ENCODE measurements around the gene ASCC1. TPM values are rescaled to one million over a fixed set of nuclear protein-coding genes. Genes with fewer than 3 reads are reported as not detected.

Gene ASCC1
- total RNA-seq (25.2 TPM), polyA plus RNA-seq (10 to 100 TPM; 20.5 to 28.8 (median 27.2) TPM)

GRCh38 chr10:72215611-72216549, at the start of gene ASCC1, which contains the start of gene ANAPC16:
TSS of gene ASCC1 (minus strand) at chr10:72216276. CDS start at chr10:72213298, 2,978 bp downstream.
TSS of gene ANAPC16 (plus strand) at chr10:72216012. CDS start at chr10:72223915, 7,903 bp downstream.
- H3K4me1 ChIP-seq (ENCODE audit: control insufficient read depth, insufficient read depth, low read length, poor library complexity, severe bottlenecking), result peaks cover 48% of the 10 kb centered on the region
- peak within 1 kb of the TSS; percentile 97 to 99 (median 97) for H3K27ac Mint-ChIP-seq
- H3K4me1 Mint-ChIP-seq, result peaks cover 21 to 63% (median 27%) of the 10 kb centered on the region in 4 donors
- peaks cover 20% of the 10 kb centered on the region for H3K36me3 Mint-ChIP-seq
- H3K4me3 Mint-ChIP-seq, result peak within 1 kb of the TSS; percentile 87 to 99 (median 98)
- ATAC-seq (ENCODE audit: low read depth in 2 of 2), result peak; percentile 92 to 94
- H3K36me3 ChIP-seq (ENCODE audit: control insufficient read depth, insufficient read depth, low read length), result peaks cover 8% of the 10 kb centered on the region
- no peaks in the 10 kb centered on the region for H3K27me3 Mint-ChIP-seq
- no peaks in the 10 kb centered on the region for H3K9me3 ChIP-seq (ENCODE audit: control insufficient read depth in 2 of 2, low read length in 2 of 2)
- H3K27me3 ChIP-seq (ENCODE audit: control insufficient read depth, insufficient read depth, low read length), result no peaks in the 10 kb centered on the region
- DNase-seq, result peak; percentile 88 to 97 (median 95)
- H3K27ac ChIP-seq (ENCODE audit: insufficient read depth, low read length, poor library complexity, severe bottlenecking), result peak within 1 kb of the TSS; percentile 98
- H3K4me3 ChIP-seq (ENCODE audit: low read depth, low read length), result peak within 1 kb of the TSS; percentile 94
- no peaks in the 10 kb centered on the region for H3K9me3 Mint-ChIP-seq

DNA sequence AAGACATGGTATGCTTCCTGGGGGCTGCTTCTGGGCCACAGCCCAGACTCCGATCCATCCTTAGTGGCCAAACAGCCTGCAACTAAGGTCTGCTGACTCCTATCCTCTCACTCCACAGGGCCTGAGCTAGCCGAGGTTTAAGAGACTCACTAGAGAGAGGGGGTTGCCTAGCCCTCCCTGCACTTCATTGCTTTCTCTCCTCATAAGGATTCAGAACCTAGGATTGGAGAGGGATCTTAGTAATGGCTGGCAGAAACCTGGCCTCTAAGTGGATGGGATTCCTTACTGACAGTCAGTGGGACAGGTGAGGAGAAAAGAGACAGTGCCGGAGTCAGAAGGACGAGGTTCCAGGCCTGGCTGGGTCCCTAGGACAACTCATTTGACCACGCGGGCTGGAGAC, 49.4 kb upstream of the ASCC1 start:
- Histone ChIP-seq H3K4me1 (ENCODE audit: control insufficient read depth, insufficient read depth, low read length, poor library complexity, severe bottlenecking) (peaks cover 35% of the 10 kb centered on the region), H3K4me3 (ENCODE audit: low read depth, low read length) (no peak overlapping the region), H3K9me3 (ENCODE audit: control insufficient read depth in 2 of 2, low read length in 2 of 2) (no peaks in the 10 kb centered on the region), H3K36me3 (ENCODE audit: control insufficient read depth, insufficient read depth, low read length) (no peaks in the 10 kb centered on the region), H3K27ac (ENCODE audit: insufficient read depth, low read length, poor library complexity, severe bottlenecking) (no peak overlapping the region), H3K27me3 (ENCODE audit: control insufficient read depth, insufficient read depth, low read length) (no peaks in the 10 kb centered on the region)
- H3K4me1 Mint-ChIP-seq, result peaks cover 0 to 48% (median 25%) of the 10 kb centered on the region in 4 donors
- H3K27ac Mint-ChIP-seq, result peak overlapping the region in 1 of 3 donors; percentile 54
- H3K36me3 Mint-ChIP-seq, result no peaks in the 10 kb centered on the region
- ATAC-seq (ENCODE audit: low read depth in 2 of 2), result no peak
- no peak for DNase-seq
- H3K9me3 Mint-ChIP-seq, result no peaks in the 10 kb centered on the region
- H3K4me3 Mint-ChIP-seq, result peak overlapping the region in 1 of 4 donors; percentile 49
- H3K27me3 Mint-ChIP-seq, result peaks cover 4% of the 10 kb centered on the region

- H3K36me3 Mint-ChIP-seq, result no peaks in the 10 kb centered on the region
- Histone ChIP-seq H3K36me3 (ENCODE audit: control insufficient read depth, insufficient read depth, low read length) (no peaks in the 10 kb centered on the region), H3K9me3 (ENCODE audit: control insufficient read depth in 2 of 2, low read length in 2 of 2) (no peaks in the 10 kb centered on the region), H3K4me3 (ENCODE audit: low read depth, low read length) (no peak overlapping the region), H3K27ac (ENCODE audit: insufficient read depth, low read length, poor library complexity, severe bottlenecking) (no peak overlapping the region), H3K27me3 (ENCODE audit: control insufficient read depth, insufficient read depth, low read length) (no peaks in the 10 kb centered on the region), H3K4me1 (ENCODE audit: control insufficient read depth, insufficient read depth, low read length, poor library complexity, severe bottlenecking) (peaks cover 45% of the 10 kb centered on the region)
- peak overlapping the region in 1 of 4 donors; percentile 31 for H3K4me3 Mint-ChIP-seq
- no peak for DNase-seq
- ATAC-seq (ENCODE audit: low read depth in 2 of 2), result no peak
- peaks cover 0 to 58% (median 32%) of the 10 kb centered on the region in 4 donors for H3K4me1 Mint-ChIP-seq
- peak overlapping the region; percentile 81 to 86 (median 83) for H3K27ac Mint-ChIP-seq
- H3K9me3 Mint-ChIP-seq, result no peaks in the 10 kb centered on the region
- peaks cover 4% of the 10 kb centered on the region for H3K27me3 Mint-ChIP-seq
These were observed 48.5 kb upstream of the ASCC1 start for GRCh38 chr10:72264536-72264935.

DNA sequence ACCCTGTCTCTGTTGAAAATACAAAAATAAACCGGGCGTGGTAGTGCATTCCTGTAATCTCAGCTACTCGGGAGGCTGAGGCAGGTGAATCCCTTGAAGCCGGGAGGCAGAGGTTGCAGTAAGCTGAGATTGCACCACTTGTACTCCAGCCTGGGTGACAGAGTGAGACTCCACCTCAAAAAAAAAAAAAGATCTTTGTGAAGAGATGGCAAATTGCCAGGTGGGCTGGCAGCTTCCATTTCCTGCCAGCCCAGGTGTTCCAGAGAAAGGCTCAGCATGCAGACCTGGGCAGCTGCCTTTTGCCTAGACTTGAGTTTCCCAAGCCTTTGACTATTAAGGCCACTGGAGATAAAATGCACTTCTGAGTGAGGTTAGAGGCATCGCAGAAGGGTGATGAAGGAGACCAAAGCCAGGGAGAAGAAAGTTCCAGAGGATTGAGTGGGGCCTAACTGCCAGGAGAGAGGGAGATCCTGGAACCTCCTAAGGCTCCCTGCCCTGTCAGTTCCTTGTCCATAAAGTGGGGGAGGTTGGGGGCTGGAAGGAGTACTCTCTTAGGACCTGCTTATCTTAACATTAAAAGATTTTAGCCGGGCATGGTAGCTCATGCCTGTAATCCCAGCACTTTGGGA, 47.7 kb upstream of the ASCC1 start:
- peaks cover 4% of the 10 kb centered on the region for H3K27me3 Mint-ChIP-seq
- H3K4me3 ChIP-seq (ENCODE audit: low read depth, low read length), result peak overlapping the region; percentile 19
- no peak overlapping the region for H3K27ac ChIP-seq (ENCODE audit: insufficient read depth, low read length, poor library complexity, severe bottlenecking)
- no peaks in the 10 kb centered on the region for H3K36me3 Mint-ChIP-seq
- no peaks in the 10 kb centered on the region for H3K9me3 Mint-ChIP-seq
- DNase-seq, result peak in 2 of 3 donors; percentile 65 to 68
- peak overlapping the region; percentile 83 to 95 (median 86) for H3K27ac Mint-ChIP-seq
- peaks cover 0 to 63% (median 38%) of the 10 kb centered on the region in 4 donors for H3K4me1 Mint-ChIP-seq
- H3K4me3 Mint-ChIP-seq, result peak overlapping the region; percentile 35 to 80 (median 65)
- H3K9me3 ChIP-seq (ENCODE audit: control insufficient read depth in 2 of 2, low read length in 2 of 2), result no peaks in the 10 kb centered on the region
- H3K27me3 ChIP-seq (ENCODE audit: control insufficient read depth, insufficient read depth, low read length), result no peaks in the 10 kb centered on the region
- H3K4me1 ChIP-seq (ENCODE audit: control insufficient read depth, insufficient read depth, low read length, poor library complexity, severe bottlenecking), result peaks cover 49% of the 10 kb centered on the region
- H3K36me3 ChIP-seq (ENCODE audit: control insufficient read depth, insufficient read depth, low read length), result no peaks in the 10 kb centered on the region
- peak in 1 of 2 donors; percentile 7 for ATAC-seq (ENCODE audit: low read depth in 2 of 2)

GRCh38 chr10:72261784-72262404, 45.8 kb upstream of the ASCC1 start:
- H3K27me3 Mint-ChIP-seq, result peaks cover 4% of the 10 kb centered on the region
- H3K4me3 Mint-ChIP-seq, result peak overlapping the region; percentile 90 to 96 (median 92)
- H3K27ac Mint-ChIP-seq, result peak overlapping the region; percentile 95 to 96 (median 95)
- Histone ChIP-seq H3K4me1 (ENCODE audit: control insufficient read depth, insufficient read depth, low read length, poor library complexity, severe bottlenecking) (peaks cover 54% of the 10 kb centered on the region), H3K27ac (ENCODE audit: insufficient read depth, low read length, poor library complexity, severe bottlenecking) (peak overlapping the region; percentile 84), H3K36me3 (ENCODE audit: control insufficient read depth, insufficient read depth, low read length) (no peaks in the 10 kb centered on the region), H3K4me3 (ENCODE audit: low read depth, low read length) (peak overlapping the region; percentile 76), H3K9me3 (ENCODE audit: control insufficient read depth in 2 of 2, low read length in 2 of 2) (no peaks in the 10 kb centered on the region), H3K27me3 (ENCODE audit: control insufficient read depth, insufficient read depth, low read length) (no peaks in the 10 kb centered on the region)
- DNase-seq, result no peak
- peaks cover 0 to 71% (median 40%) of the 10 kb centered on the region in 4 donors for H3K4me1 Mint-ChIP-seq
- no peaks in the 10 kb centered on the region for H3K9me3 Mint-ChIP-seq
- H3K36me3 Mint-ChIP-seq, result no peaks in the 10 kb centered on the region
- ATAC-seq (ENCODE audit: low read depth in 2 of 2), result peak; percentile 19 to 34

DNA sequence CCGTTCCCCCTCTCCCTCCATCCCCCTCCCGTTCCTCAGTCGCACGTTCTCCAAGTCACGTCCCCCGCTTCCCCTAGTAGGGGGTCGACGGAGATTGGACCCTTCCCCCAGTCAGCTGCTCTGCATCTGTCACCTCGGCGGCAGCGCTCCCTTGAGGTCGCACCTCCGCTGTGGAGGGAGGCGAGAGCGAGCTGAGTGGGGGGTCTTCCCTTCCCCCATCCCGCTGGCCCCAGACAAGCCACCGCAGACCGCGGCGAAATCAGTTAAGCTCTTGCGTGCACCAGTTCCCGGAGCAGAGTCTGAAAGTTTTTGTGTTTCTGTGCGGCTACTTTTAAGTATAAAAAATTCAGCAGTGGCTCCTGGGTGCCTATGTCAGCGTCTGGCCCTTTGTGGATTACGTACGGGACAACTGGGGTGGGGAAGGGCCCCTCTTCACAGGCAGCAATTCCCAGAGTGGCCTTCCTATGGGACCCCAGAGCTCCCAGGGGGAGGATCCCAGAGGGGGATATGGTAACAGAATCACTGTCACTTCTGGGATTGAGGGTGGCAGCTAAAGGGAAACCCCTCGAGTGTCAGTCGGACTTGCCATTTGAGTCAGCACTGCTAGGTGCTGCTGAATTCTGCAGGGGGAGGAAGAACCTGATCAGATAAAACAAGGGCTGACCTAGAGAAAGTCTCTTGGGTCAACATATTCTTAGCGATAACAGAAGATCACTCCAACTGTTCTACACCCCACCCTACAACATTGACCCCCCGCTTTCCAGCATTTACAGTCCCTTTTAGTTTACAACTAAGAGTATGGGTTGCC, 45.1 kb upstream of the ASCC1 start:
- Mint-ChIP-seq H3K4me3 (peak overlapping the region; percentile 90 to 96 (median 92)), H3K9me3 (no peaks in the 10 kb centered on the region), H3K4me1 (peaks cover 3 to 75% (median 43%) of the 10 kb centered on the region in 4 donors), H3K36me3 (no peaks in the 10 kb centered on the region), H3K27me3 (peaks cover 4% of the 10 kb centered on the region), H3K27ac (peak overlapping the region; percentile 95 to 96 (median 95))
- Histone ChIP-seq H3K27ac (ENCODE audit: insufficient read depth, low read length, poor library complexity, severe bottlenecking) (peak overlapping the region; percentile 84), H3K4me3 (ENCODE audit: low read depth, low read length) (peak overlapping the region; percentile 76), H3K9me3 (ENCODE audit: control insufficient read depth in 2 of 2, low read length in 2 of 2) (no peaks in the 10 kb centered on the region), H3K27me3 (ENCODE audit: control insufficient read depth, insufficient read depth, low read length) (no peaks in the 10 kb centered on the region), H3K4me1 (ENCODE audit: control insufficient read depth, insufficient read depth, low read length, poor library complexity, severe bottlenecking) (peaks cover 54% of the 10 kb centered on the region), H3K36me3 (ENCODE audit: control insufficient read depth, insufficient read depth, low read length) (no peaks in the 10 kb centered on the region)
- peak; percentile 29 to 39 for ATAC-seq (ENCODE audit: low read depth in 2 of 2)
- peak; percentile 38 to 77 (median 59) for DNase-seq
